ENCODE measurements around the gene MAP1B. TPM values are rescaled to one million over a fixed set of nuclear protein-coding genes. Genes with fewer than 3 reads are reported as not detected.

Gene MAP1B
- total and polyA plus RNA-seq, 4 donors, result 0.58 to 5.0 (median 2.1) TPM

DNA sequence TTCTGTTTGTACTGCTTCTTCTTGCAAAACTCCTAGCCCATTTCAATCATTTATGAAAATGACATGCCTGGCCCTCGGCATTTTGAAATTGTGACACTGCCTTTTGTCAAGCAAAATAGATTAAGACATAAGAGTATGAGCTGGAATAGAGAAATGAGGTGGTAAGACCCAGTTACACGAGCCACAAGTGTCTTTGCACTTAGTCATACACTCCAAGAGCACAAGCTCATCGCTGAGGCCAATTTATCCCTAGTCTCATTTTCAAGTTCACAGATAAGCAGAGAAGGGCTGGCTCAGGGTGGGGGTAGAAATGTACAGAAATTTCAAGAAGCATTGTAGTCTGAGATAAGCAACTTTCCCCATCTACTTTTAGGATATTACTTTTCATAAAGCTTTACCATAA, 40.6 kb upstream of the MAP1B start (continued):
- TF ChIP-seq, protein P1, sequence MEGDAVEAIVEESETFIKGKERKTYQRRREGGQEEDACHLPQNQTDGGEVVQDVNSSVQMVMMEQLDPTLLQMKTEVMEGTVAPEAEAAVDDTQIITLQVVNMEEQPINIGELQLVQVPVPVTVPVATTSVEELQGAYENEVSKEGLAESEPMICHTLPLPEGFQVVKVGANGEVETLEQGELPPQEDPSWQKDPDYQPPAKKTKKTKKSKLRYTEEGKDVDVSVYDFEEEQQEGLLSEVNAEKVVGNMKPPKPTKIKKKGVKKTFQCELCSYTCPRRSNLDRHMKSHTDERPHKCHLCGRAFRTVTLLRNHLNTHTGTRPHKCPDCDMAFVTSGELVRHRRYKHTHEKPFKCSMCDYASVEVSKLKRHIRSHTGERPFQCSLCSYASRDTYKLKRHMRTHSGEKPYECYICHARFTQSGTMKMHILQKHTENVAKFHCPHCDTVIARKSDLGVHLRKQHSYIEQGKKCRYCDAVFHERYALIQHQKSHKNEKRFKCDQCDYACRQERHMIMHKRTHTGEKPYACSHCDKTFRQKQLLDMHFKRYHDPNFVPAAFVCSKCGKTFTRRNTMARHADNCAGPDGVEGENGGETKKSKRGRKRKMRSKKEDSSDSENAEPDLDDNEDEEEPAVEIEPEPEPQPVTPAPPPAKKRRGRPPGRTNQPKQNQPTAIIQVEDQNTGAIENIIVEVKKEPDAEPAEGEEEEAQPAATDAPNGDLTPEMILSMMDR (IDR thresholded peaks at IDR 0.05; ENCODE audit: low read depth, low read length, missing input control), result no peak
- TF ChIP-seq NR2F2 (IDR thresholded peaks at IDR 0.05), result no peak
- TF ChIP-seq, protein P2, sequence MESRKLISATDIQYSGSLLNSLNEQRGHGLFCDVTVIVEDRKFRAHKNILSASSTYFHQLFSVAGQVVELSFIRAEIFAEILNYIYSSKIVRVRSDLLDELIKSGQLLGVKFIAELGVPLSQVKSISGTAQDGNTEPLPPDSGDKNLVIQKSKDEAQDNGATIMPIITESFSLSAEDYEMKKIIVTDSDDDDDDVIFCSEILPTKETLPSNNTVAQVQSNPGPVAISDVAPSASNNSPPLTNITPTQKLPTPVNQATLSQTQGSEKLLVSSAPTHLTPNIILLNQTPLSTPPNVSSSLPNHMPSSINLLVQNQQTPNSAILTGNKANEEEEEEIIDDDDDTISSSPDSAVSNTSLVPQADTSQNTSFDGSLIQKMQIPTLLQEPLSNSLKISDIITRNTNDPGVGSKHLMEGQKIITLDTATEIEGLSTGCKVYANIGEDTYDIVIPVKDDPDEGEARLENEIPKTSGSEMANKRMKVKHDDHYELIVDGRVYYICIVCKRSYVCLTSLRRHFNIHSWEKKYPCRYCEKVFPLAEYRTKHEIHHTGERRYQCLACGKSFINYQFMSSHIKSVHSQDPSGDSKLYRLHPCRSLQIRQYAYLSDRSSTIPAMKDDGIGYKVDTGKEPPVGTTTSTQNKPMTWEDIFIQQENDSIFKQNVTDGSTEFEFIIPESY (IDR thresholded peaks at IDR 0.05), result no peak
- no peak for TF ChIP-seq HNF4G (IDR thresholded peaks at IDR 0.05)
- no peak for TF ChIP-seq HNF4A (conservative IDR thresholded peaks at IDR 0.05)

- H3K4me3 ChIP-seq (ENCODE audit: low read depth in 1 of 3, low read length in 3 of 3), result no peak overlapping the region
- no peak overlapping the region for H3K9ac ChIP-seq (ENCODE audit: low read depth in 1 of 2, low read length in 2 of 2)
- no peak for DNase-seq (ENCODE audit: low spot score)
- WGBS, result 86% methylated on average over 5 of the region's 5 CpGs
- TF ChIP-seq, protein P3, sequence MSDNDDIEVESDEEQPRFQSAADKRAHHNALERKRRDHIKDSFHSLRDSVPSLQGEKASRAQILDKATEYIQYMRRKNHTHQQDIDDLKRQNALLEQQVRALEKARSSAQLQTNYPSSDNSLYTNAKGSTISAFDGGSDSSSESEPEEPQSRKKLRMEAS (IDR thresholded peaks at IDR 0.05), result no peak
- TF ChIP-seq REST (IDR thresholded peaks at IDR 0.05), result no peak
- no peak for TF ChIP-seq JUND (IDR thresholded peaks at IDR 0.05)
- no peaks in the 10 kb centered on the region for H3K4me1 ChIP-seq (ENCODE audit: control insufficient read depth in 4 of 4, insufficient read depth in 4 of 4, low read length in 3 of 4)
- no peaks in the 10 kb centered on the region for H3K36me3 ChIP-seq (ENCODE audit: control insufficient read depth in 4 of 4, insufficient read depth in 3 of 4, low read depth in 1 of 4, low read length in 3 of 4)
- H3K27me3 ChIP-seq (ENCODE audit: control insufficient read depth in 4 of 4, insufficient read depth in 4 of 4, low read length in 3 of 4), result peaks cover 0 to 5% (median 0%) of the 10 kb centered on the region in 4 donors
- no peaks in the 10 kb centered on the region for H3K9me3 ChIP-seq (ENCODE audit: control insufficient read depth in 4 of 4, low read length in 3 of 4)
- H3K27ac ChIP-seq (ENCODE audit: low read depth in 1 of 2, low read length in 2 of 2), result no peak overlapping the region
Observed at GRCh38 chr5:72067682-72068470, 39.4 kb upstream of the MAP1B start.

DNA sequence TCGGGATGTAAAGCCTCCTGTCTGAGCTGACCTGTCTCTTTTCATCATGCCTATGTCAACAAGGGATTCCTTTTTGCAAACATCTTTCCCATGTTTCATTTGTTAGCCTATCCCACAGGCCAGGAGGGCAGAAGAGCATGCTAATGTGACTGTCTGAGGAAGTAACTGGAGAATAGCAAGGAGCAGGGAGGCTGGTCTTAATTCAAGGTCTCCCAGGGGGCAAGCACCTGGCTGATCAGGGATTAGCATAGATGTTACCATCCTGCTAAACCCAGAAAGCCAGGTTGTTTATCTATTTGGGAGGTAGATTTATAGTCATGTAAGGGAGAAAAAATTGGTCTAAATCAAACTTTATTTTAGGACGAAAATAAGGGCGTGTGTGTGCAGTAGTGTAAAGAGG, 36.7 kb upstream of the MAP1B start:
- Histone ChIP-seq H3K9ac (ENCODE audit: low read depth in 1 of 2, low read length in 2 of 2) (no peak overlapping the region), H3K4me3 (ENCODE audit: low read depth in 1 of 3, low read length in 3 of 3) (no peak overlapping the region), H3K27me3 (ENCODE audit: control insufficient read depth in 4 of 4, insufficient read depth in 4 of 4, low read length in 3 of 4) (peaks cover 0 to 3% (median 0%) of the 10 kb centered on the region in 4 donors), H3K4me1 (ENCODE audit: control insufficient read depth in 4 of 4, insufficient read depth in 4 of 4, low read length in 3 of 4) (no peaks in the 10 kb centered on the region), H3K36me3 (ENCODE audit: control insufficient read depth in 4 of 4, insufficient read depth in 3 of 4, low read depth in 1 of 4, low read length in 3 of 4) (no peaks in the 10 kb centered on the region), H3K27ac (ENCODE audit: low read depth in 1 of 2, low read length in 2 of 2) (no peak overlapping the region), H3K9me3 (ENCODE audit: control insufficient read depth in 4 of 4, low read length in 3 of 4) (no peaks in the 10 kb centered on the region)
- DNase-seq (ENCODE audit: low spot score), result no peak
- TF ChIP-seq FOXA1 (IDR thresholded peaks at IDR 0.05) (no peak), JUND (IDR thresholded peaks at IDR 0.05) (no peak)
- WGBS, result 63% methylated on average over 3 of the region's 3 CpGs
